AG08395 (cell line): ENCODE data around the gene UTP11.

Experiments used
- DNase-seq: peaks from one replicate; pipeline ENCODE4 v3.0.0; 2012; ENCODE audit warnings: mixed read lengths, low spot score

The UTP11 gene

GRCh38 chr1:38046333-38046883 lies 33.9 kb downstream of the UTP11 start, which contains the start of gene POU3F1:
TSS of gene POU3F1 (minus strand) at chr1:38046793. CDS start at chr1:38046743, 50 bp downstream.
- no peak for DNase-seq

GRCh38 chr1:38046884-38047602 lies 34.5 kb downstream of the UTP11 start:
- peak; percentile 89 for DNase-seq

GRCh38 chr1:38047603-38048141 lies 35.1 kb downstream of the UTP11 start:
- peak; percentile 44 for DNase-seq

GRCh38 chr1:38050397-38051078 lies 38.0 kb downstream of the UTP11 start:
- no peak for DNase-seq

DNA sequence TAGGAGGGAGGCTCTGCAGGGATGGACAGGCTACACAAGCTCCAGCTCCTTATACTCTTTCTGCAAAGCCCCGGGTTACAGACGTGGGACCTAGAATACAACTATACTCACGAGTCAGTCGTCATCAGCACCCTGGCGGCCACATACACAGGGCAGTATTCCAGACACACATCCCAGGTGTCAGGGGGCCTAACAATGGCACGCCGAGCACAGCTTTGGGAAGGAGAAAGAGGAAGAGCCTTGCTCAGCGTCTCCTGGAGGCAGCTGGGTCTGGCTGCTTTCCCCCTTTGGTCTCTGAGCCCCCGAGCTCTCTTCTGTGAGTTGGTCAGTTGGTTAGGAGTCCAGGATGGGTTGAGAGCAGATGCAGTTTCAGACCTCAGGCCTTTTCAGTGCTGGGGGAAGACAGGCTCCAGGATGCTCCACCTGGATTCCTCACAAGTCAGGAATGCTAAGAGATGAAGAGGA lies 38.6 kb downstream of the UTP11 start:
- DNase-seq = no peak

GRCh38 chr1:38052750-38053415 lies 40.3 kb downstream of the UTP11 start:
- no peak for DNase-seq

- no peak for DNase-seq
Observed at GRCh38 chr1:38053416-38054091, 41.0 kb downstream of the UTP11 start.

DNA sequence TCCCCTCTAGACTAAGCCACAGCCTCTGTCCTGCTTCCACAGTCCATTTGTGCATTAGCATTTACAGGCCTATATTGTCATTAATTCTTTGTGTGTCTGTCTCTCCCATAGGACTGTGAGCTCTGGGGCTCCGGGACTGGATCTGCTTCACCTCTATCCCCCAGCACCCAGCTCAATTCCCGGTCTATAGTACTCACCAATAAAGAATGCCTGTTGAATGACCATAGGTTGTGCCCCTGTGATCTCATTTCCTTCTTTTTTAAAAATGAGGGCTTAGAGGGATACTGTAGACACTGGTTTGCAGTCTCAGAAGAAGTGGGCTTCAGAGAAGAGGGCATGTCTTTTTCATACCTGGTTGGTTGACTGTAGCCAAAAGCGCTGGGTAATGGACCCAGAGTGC lies 42.9 kb downstream of the UTP11 start:
- DNase-seq = no peak

DNA sequence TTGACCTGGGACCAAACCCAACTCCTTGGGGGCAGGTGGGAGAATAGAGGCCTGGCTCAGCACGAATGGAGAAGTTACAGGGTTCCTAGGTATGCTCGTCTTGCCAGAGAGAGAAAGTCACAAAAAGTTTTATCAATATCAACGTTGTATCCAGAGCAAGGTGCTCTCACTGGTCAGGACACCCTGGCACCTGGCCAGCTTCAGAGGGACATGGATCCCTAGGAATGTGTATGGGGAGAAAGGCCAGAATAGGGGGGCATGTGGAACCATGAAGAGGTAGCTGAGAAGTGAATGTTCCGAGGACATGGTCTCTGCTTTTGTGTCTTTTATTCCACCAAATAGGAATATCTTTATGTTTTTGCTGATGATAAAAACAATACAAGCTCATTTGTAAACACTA lies 43.4 kb downstream of the UTP11 start:
- no peak for DNase-seq

DNA sequence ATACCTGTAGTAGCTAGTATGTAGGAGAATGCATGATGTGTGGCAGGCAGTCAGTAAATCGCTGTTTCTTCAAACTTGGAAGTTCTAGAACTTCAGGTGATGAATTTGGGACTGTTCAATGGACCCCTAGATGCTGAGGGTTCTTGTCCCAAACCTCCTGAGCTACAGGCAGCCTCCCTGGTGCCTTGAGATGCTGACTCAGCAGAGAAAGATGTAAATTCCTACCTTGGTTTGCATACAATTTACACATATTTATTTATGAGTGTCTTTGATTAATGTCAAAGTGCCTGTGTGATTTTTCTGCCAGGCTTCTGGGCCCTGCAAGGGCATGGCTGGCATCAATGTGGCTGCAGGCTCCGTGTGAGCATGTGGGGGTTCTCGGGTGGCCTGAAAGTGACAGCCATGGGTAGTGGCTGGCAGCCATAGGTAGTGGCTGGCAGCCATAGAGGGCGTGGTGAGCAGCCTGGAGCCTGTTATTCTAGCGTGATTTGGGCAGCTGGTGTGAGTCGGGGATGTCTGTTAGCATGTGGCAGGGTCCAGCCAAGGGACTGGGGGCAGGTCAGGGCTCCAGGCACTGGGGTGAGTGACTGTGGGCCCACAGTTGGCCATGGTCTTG lies 47.2 kb downstream of the UTP11 start:
- DNase-seq = no peak

DNA sequence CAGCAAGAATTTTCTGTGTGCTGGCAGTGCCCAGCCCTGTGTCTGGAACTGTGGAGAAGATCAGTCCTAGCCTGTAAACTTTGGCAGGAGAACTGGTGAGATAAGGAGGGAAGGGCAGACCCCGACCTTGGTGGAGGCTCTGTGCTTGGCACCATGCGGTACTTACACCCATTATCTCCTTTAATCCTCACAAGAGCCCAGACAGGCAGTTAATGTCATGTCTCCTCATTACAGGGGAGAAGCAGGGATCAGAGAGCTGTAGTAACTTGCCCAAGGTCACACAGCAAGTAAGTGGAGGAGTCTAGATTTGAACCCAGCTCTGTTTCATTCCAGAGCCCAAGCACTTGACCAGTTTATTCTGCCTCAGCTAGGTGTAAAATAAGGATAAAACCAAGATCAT lies 48.0 kb downstream of the UTP11 start:
- DNase-seq = no peak

DNA sequence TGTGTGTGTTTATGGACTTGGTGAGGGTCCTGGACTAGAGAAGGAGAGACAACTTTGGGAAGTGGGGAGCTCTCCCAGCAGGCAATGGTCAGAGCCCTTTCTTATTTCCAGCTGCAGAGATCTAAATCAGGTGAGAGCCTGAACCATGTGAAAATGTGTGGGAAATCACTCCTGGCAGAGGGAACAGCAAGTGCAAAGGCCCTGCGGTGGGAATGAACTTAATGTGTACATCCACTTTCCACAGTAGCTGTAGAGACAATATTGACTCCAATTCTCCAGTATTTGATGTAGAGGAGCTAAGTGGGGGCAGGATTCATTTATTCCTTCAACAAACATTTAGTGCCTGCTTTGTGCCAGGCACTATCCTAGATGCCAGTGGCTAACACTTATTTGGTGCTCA lies 48.8 kb downstream of the UTP11 start:
- no peak for DNase-seq

DNA sequence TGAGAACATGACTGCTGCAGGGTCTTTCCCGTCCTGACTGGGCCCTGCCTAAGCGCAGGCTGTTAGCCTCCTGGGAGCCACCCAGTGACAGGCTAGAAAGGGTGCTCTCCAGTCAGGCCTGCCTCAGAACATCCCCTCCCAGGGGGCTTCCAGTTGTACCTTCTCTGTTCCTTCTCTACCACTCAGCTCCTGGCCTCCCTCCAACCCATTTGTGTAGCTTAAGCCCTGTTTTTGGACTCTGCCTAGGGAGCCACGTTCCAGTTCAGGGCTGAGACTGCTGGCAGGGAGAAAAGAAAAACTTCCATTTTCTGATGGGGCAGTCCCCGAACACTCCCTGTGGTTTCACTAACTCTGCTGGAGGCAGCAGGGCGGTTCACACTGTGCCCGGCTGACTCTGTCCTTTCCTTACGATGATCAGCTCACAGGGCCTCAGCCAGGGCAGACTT lies 49.4 kb downstream of the UTP11 start:
- no peak for DNase-seq

DNA sequence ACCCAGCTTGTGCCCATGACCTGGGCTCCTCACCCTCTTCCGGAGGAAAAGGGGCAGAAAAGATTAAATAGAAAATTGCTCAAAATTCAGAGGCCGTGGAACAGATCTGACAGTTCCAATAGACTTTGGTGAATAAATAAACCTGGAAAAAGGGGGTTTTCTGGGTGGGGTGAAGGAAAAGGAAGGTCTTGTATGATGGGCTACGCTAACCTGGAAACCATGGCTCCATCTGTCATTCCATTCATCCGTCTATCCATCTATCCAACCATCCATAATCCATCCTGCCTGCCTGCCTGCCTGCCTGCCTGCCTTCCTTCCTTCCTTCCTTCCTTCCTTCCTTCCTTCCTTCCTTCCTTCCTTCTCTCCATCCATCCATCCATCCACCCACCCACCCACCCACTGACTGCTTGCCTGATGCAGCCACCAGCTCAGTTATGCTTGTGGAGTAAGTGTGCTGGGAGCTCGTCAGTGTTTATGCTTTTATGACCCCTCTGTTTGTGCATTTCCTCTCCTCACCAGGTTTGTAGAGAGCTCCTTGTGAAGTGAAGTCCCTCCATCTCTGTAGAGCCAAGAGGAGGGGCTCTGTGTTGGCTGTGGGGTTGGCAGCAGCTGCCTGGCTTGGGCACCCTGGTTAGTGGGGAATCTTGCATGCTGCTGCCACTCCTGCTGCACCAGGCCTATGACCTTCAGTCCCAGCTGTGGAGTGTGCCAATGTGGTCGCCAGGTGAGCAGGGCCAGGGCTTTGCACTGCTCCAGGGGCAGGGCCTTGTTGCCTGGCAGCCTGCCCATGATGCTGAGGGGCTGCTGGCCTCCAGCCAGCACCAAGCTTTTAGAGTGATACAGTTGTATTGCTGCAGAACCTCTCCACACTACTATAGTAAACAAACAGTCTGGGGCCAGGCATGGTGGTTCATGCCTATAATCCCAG lies 50.1 kb downstream of the UTP11 start:
- no peak for DNase-seq

- no peak for DNase-seq
Observed at GRCh38 chr1:38063616-38064015, 51.1 kb downstream of the UTP11 start.

- peak; percentile 45 for DNase-seq
Observed at GRCh38 chr1:38064197-38064903, 51.8 kb downstream of the UTP11 start.

GRCh38 chr1:38068220-38068979 lies 55.9 kb downstream of the UTP11 start:
- DNase-seq = no peak

DNA sequence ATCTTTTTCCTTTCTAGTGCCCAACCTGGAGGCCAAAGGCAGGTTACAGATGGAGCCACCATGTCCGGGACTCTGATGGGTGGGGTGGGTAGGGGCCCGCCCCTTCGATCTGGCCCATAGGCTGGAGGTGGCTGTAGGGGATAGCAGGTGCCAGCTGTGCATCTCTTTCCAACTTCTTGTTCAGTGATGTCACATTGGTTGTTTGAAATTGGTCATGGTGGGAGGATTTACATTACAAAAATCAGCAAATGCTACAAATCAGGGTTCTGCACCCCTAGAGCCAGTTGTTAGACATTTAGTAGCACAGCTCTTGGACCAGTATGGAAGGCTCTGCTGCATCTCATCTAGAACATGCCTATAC lies 56.4 kb downstream of the UTP11 start:
- no peak for DNase-seq
